ENCODE measurements around the gene NCS1. TPM values are rescaled to one million over a fixed set of nuclear protein-coding genes. Genes with fewer than 3 reads are reported as not detected.
A peak's percentile ranks its signal among the peaks of the same experiment; 100 is the strongest.

The NCS1 gene
- total RNA-seq = 58.7 and 69.8 TPM in 2 replicates

- no peak for DNase-seq (ENCODE audit: low read depth)
These were observed at the start of gene NCS1 for GRCh38 chr9:130172161-130172857. NCS1 (plus strand) TSS chr9:130172404; CDS start chr9:130172664, 260 bp downstream.

- DNase-seq (ENCODE audit: low read depth) = no peak
These were observed 49.7 kb upstream of the NCS1 start for GRCh38 chr9:130122456-130122855.

- DNase-seq (ENCODE audit: low read depth) = no peak
These were observed 47.9 kb upstream of the NCS1 start for GRCh38 chr9:130124085-130124860.

- no peak for DNase-seq (ENCODE audit: low read depth)
These were observed 45.3 kb upstream of the NCS1 start for GRCh38 chr9:130126721-130127433.

GRCh38 chr9:130128251-130128650, 44.0 kb upstream of the NCS1 start:
- peak; percentile 43 for DNase-seq (ENCODE audit: low read depth)

- peak; percentile 89 for DNase-seq (ENCODE audit: low read depth)
These were observed 43.3 kb upstream of the NCS1 start for GRCh38 chr9:130128733-130129431.

GRCh38 chr9:130129432-130130061, 42.7 kb upstream of the NCS1 start:
- no peak for DNase-seq (ENCODE audit: low read depth)

GRCh38 chr9:130132746-130133145, 39.5 kb upstream of the NCS1 start:
- DNase-seq (ENCODE audit: low read depth) = no peak

GRCh38 chr9:130137081-130137640, 35.0 kb upstream of the NCS1 start:
- no peak for DNase-seq (ENCODE audit: low read depth)

GRCh38 chr9:130137641-130138081, 34.5 kb upstream of the NCS1 start:
- DNase-seq (ENCODE audit: low read depth) = no peak

- peak; percentile 84 for DNase-seq (ENCODE audit: low read depth)
These were observed 34.0 kb upstream of the NCS1 start for GRCh38 chr9:130138171-130138653.

- DNase-seq (ENCODE audit: low read depth) = peak; percentile 75
These were observed 33.4 kb upstream of the NCS1 start for GRCh38 chr9:130138791-130139190.

GRCh38 chr9:130139251-130139650, 33.0 kb upstream of the NCS1 start:
- DNase-seq (ENCODE audit: low read depth) = no peak

- no peak for DNase-seq (ENCODE audit: low read depth)
These were observed 31.5 kb upstream of the NCS1 start for GRCh38 chr9:130140706-130141105.

GRCh38 chr9:130142056-130142455, 30.1 kb upstream of the NCS1 start:
- DNase-seq (ENCODE audit: low read depth) = no peak

GRCh38 chr9:130142641-130143040, 29.6 kb upstream of the NCS1 start:
- no peak for DNase-seq (ENCODE audit: low read depth)

- DNase-seq (ENCODE audit: low read depth) = peak; percentile 16
These were observed 28.8 kb upstream of the NCS1 start for GRCh38 chr9:130143279-130143893.

- peak; percentile 42 for DNase-seq (ENCODE audit: low read depth)
These were observed 28.2 kb upstream of the NCS1 start for GRCh38 chr9:130143958-130144366.

GRCh38 chr9:130144703-130145102, 27.5 kb upstream of the NCS1 start:
- no peak for DNase-seq (ENCODE audit: low read depth)

- no peak for DNase-seq (ENCODE audit: low read depth)
These were observed 26.5 kb upstream of the NCS1 start for GRCh38 chr9:130145658-130146057.
